Keratinocyte (primary cell): Measurements from ENCODE around the gene PRG3. TPM values are rescaled to one million over a fixed set of nuclear protein-coding genes. Genes with fewer than 3 reads are reported as not detected.

Experiments used
- DNase-seq: peaks from one replicate; pipeline ENCODE4 v3.0.0-alpha.2; 2011; ENCODE audit warnings: low read depth, missing footprints, low spot score
- FAIRE-seq: peaks from 2 replicates; lab custom pipeline; 2011; peaks lifted over from hg19 to GRCh38; lab: Jason Lieb, UNC
- H2AFZ ChIP-seq: 2 replicates; pipeline ENCODE4 v1.6.0; 2012; ENCODE audit warnings: low read length, control low read depth, inconsistent platforms; ENCODE audit not compliant: control insufficient read depth
- H3K27ac ChIP-seq: 2 replicates; pipeline ENCODE4 v1.5.1; 2011; ENCODE audit warnings: low read length; ENCODE audit not compliant: control insufficient read depth, insufficient read depth
- H3K27me3 ChIP-seq: 3 replicates; pipeline ENCODE4 v1.6.0; 2011; ENCODE audit warnings: low read length; ENCODE audit not compliant: control insufficient read depth, insufficient read depth; ENCODE audit errors: extremely low read depth
- H3K36me3 ChIP-seq, 2 experiments: 2 replicates in 1 of 2; 3 replicates in 1 of 2; pipeline ENCODE4 v1.5.1; 2011; ENCODE audit warnings: low read length in 2 of 2, mild to moderate bottlenecking in 1 of 2; ENCODE audit not compliant: control insufficient read depth in 2 of 2, insufficient read depth in 2 of 2; ENCODE audit errors: extremely low read depth in 1 of 2
- H3K4me1 ChIP-seq: 3 replicates; pipeline ENCODE4 v1.5.1; 2011; ENCODE audit warnings: low read length; ENCODE audit not compliant: control insufficient read depth, insufficient read depth; ENCODE audit errors: extremely low read depth
- H3K4me2 ChIP-seq: 3 replicates; pipeline ENCODE4 v1.6.0; 2011; ENCODE audit warnings: low read depth, low read length; ENCODE audit not compliant: control insufficient read depth, insufficient read depth; ENCODE audit errors: extremely low read depth
- H3K4me3 ChIP-seq, 3 experiments: fragments of 200-600 bp in 1 of 3; sonication (generic) in 1 of 3; 2 replicates in 2 of 3; 3 replicates in 1 of 3; pipeline ENCODE4 v1.5.1; 2011 to 2016; ENCODE audit warnings: low read length in 3 of 3, mild to moderate bottlenecking in 3 of 3, control low read depth in 2 of 3, inconsistent platforms in 1 of 3, low read depth in 1 of 3, mixed read lengths in 1 of 3, mixed run types in 1 of 3, moderate library complexity in 1 of 3; ENCODE audit not compliant: control insufficient read depth in 2 of 3, insufficient read depth in 2 of 3; ENCODE audit errors: extremely low read depth in 1 of 3
- H3K79me2 ChIP-seq: 2 replicates; pipeline ENCODE4 v1.6.0; 2012; ENCODE audit warnings: low read length; ENCODE audit not compliant: control insufficient read depth, insufficient read depth
- H3K9ac ChIP-seq: 3 replicates; pipeline ENCODE4 v1.6.0; 2011; ENCODE audit warnings: low read length; ENCODE audit not compliant: control insufficient read depth, insufficient read depth; ENCODE audit errors: extremely low read depth
- H3K9me1 ChIP-seq: 3 replicates; pipeline ENCODE4 v1.6.0; 2011; ENCODE audit warnings: low read length; ENCODE audit not compliant: control insufficient read depth, insufficient read depth; ENCODE audit errors: extremely low read depth
- H3K9me3 ChIP-seq: 2 replicates; pipeline ENCODE4 v1.5.1; 2012; ENCODE audit warnings: low read depth, low read length; ENCODE audit not compliant: control insufficient read depth
- H4K20me1 ChIP-seq: 3 replicates; pipeline ENCODE4 v1.6.0; 2011; ENCODE audit warnings: low read length; ENCODE audit not compliant: control insufficient read depth, insufficient read depth; ENCODE audit errors: extremely low read depth
- EZH2 ChIP-seq: IDR thresholded peaks from one replicate; pipeline ENCODE4 v1.6.1; 2012; ENCODE audit warnings: inconsistent platforms, mild to moderate bottlenecking, low read length, moderate library complexity
- dilution Hi-C: fragments of 300-500 bp; cut with MboI; formaldehyde crosslinking; loops from one replicate; pipeline ENCODE4 v1.7.0; 2020; ENCODE audit warnings: low sequenced_read_pairs; ENCODE audit not compliant: extremely low pct_ligation_motif_present
- polyA plus RNA-seq, 5 experiments: library from polyadenylated mRNA; depleted of rRNA in 3 of 5; stranded (reverse) in 3 of 5; stranded (forward) in 1 of 5; unstranded in 1 of 5; fragments of >200 nt; gene quantifications; 1 replicate in 1 of 5; 2 replicates in 3 of 5; 3 replicates in 1 of 5; pipeline versions ENCODE4 v1.2.1 to v1.2.3, GENCODE V29; 2011 to 2012; ENCODE audit warnings: missing spikeins in 2 of 5, low read depth in 1 of 5, low replicate concordance in 1 of 5
- TF ChIP-seq, protein P1 (sequence below), 3 experiments: IDR thresholded peaks in 1 of 3; conservative IDR thresholded peaks in 1 of 3; optimal IDR thresholded peaks in 1 of 3; 2 replicates in 2 of 3; 3 replicates in 1 of 3; pipeline versions ENCODE3 to v1.5.1; 2011; ENCODE audit warnings: low read length in 3 of 3, mild to moderate bottlenecking in 3 of 3, moderate library complexity in 2 of 3, control low read depth in 1 of 3, inconsistent platforms in 1 of 3; ENCODE audit not compliant: insufficient read depth in 2 of 3; ENCODE audit errors: extremely low read depth in 1 of 3

PRG3 gene
- polyA plus RNA-seq, 1 donor (not counting 4 experiments of a cell fraction or from before 2014, with no cell fraction given): not detected

- H3K9ac ChIP-seq: peak within 1 kb of the TSS; percentile 91
- H3K27me3 ChIP-seq: no peaks in the 10 kb centered on the region
- dilution Hi-C loops: no loop called here
Measured at GRCh38 chr11:57426929-57427726, 46.2 kb upstream of the PRG3 start, which contains the start of gene SLC43A3. TSS of gene SLC43A3 (minus strand) at chr11:57427121. CDS start at chr11:57426172, 949 bp downstream.

GRCh38 chr11:57426439-57426928 is 45.5 kb upstream of the PRG3 start:
- Histone ChIP-seq H2AFZ (peak overlapping the region; percentile 64), H3K79me2 (peaks cover 26% of the 10 kb centered on the region), H3K4me2 (peak overlapping the region; percentile 75), H3K9ac (peak overlapping the region; percentile 91), H3K27me3 (no peaks in the 10 kb centered on the region), H3K4me3 (peak overlapping the region; percentile 39 to 80 (median 64)), H3K9me3 (no peaks in the 10 kb centered on the region), H3K4me1 (peaks cover 42% of the 10 kb centered on the region), H3K9me1 (no peaks in the 10 kb centered on the region), H3K27ac (peak overlapping the region; percentile 98), H4K20me1 (no peaks in the 10 kb centered on the region), H3K36me3 (peaks cover 0 to 16% of the 10 kb centered on the region in 2 experiments)
- no peak for TF ChIP-seq EZH2
- TF ChIP-seq, protein P1, sequence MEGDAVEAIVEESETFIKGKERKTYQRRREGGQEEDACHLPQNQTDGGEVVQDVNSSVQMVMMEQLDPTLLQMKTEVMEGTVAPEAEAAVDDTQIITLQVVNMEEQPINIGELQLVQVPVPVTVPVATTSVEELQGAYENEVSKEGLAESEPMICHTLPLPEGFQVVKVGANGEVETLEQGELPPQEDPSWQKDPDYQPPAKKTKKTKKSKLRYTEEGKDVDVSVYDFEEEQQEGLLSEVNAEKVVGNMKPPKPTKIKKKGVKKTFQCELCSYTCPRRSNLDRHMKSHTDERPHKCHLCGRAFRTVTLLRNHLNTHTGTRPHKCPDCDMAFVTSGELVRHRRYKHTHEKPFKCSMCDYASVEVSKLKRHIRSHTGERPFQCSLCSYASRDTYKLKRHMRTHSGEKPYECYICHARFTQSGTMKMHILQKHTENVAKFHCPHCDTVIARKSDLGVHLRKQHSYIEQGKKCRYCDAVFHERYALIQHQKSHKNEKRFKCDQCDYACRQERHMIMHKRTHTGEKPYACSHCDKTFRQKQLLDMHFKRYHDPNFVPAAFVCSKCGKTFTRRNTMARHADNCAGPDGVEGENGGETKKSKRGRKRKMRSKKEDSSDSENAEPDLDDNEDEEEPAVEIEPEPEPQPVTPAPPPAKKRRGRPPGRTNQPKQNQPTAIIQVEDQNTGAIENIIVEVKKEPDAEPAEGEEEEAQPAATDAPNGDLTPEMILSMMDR (optimal IDR thresholded peaks at IDR 0.05 in 1 of 3, IDR thresholded peaks at IDR 0.05 in 1 of 3, conservative IDR thresholded peaks at IDR 0.05 in 1 of 3; ENCODE audit: extremely low read depth in 1 of 3, insufficient read depth in 2 of 3, low read length in 3 of 3): no peak
- FAIRE-seq (peak; percentile 60), DNase-seq (no peak)
- dilution Hi-C loops: no loop called here

More at GRCh38 chr11:57426929-57427726, 46.2 kb upstream of the PRG3 start, which contains the start of gene SLC43A3:
- peak within 1 kb of the TSS; percentile 64 for H2AFZ ChIP-seq
- peaks cover 22% of the 10 kb centered on the region for H3K79me2 ChIP-seq
- no peaks in the 10 kb centered on the region for H4K20me1 ChIP-seq
- no peak for DNase-seq
- peaks cover 0 to 14% of the 10 kb centered on the region in 2 experiments for H3K36me3 ChIP-seq
- peak within 1 kb of the TSS; percentile 39 to 80 (median 64) for H3K4me3 ChIP-seq
- peaks cover 42% of the 10 kb centered on the region for H3K4me1 ChIP-seq
- no peak for TF ChIP-seq EZH2
- TF ChIP-seq, protein P1 (optimal IDR thresholded peaks at IDR 0.05 in 1 of 3, IDR thresholded peaks at IDR 0.05 in 1 of 3, conservative IDR thresholded peaks at IDR 0.05 in 1 of 3; ENCODE audit: extremely low read depth in 1 of 3, insufficient read depth in 2 of 3, low read length in 3 of 3): no peak
- H3K27ac ChIP-seq: peak within 1 kb of the TSS; percentile 98
- H3K4me2 ChIP-seq: peak within 1 kb of the TSS; percentile 75
- H3K9me3 ChIP-seq: no peaks in the 10 kb centered on the region
- peak; percentile 83 for FAIRE-seq
- H3K9me1 ChIP-seq: no peaks in the 10 kb centered on the region
